ENCODE results near the gene CTIF.

The CTIF gene

GRCh38 chr18:48569139-48569914 is 30.5 kb downstream of the CTIF start:
- Histone ChIP-seq H3K27ac (no peak overlapping the region), H3K4me3 (ENCODE audit: low read depth, low read length) (no peak overlapping the region), H3K27me3 (replicated peaks) (no peaks in the 10 kb centered on the region), H3K36me3 (replicated peaks) (no peaks in the 10 kb centered on the region)
- DNase-seq: no peak
- no peak for TF ChIP-seq CTCF (IDR thresholded peaks at IDR 0.05; ENCODE audit: low read depth, low read length, missing control alignments)
- in situ Hi-C loops (cut with HindIII; ENCODE audit: low pct_ligation_motif_present, low sequenced_read_pairs): no loop called here

GRCh38 chr18:48569915-48570264 is 31.1 kb downstream of the CTIF start:
- Histone ChIP-seq H3K27ac (no peak overlapping the region), H3K36me3 (replicated peaks) (no peaks in the 10 kb centered on the region), H3K27me3 (replicated peaks) (no peaks in the 10 kb centered on the region), H3K4me3 (ENCODE audit: low read depth, low read length) (no peak overlapping the region)
- DNase-seq: no peak
- in situ Hi-C loops (cut with HindIII; ENCODE audit: low pct_ligation_motif_present, low sequenced_read_pairs): no loop called here
- no peak for TF ChIP-seq CTCF (IDR thresholded peaks at IDR 0.05; ENCODE audit: low read depth, low read length, missing control alignments)

- no peak for DNase-seq
- Histone ChIP-seq H3K4me3 (ENCODE audit: low read depth, low read length) (no peak overlapping the region), H3K36me3 (replicated peaks) (no peaks in the 10 kb centered on the region), H3K27me3 (replicated peaks) (no peaks in the 10 kb centered on the region), H3K27ac (no peak overlapping the region)
- TF ChIP-seq CTCF (IDR thresholded peaks at IDR 0.05; ENCODE audit: low read depth, low read length, missing control alignments): no peak
- in situ Hi-C loops (cut with HindIII; ENCODE audit: low pct_ligation_motif_present, low sequenced_read_pairs): no loop called here
Observed at GRCh38 chr18:48570313-48570712, 31.5 kb downstream of the CTIF start.

GRCh38 chr18:48571639-48572384 is 33.0 kb downstream of the CTIF start:
- no peak overlapping the region for H3K4me3 ChIP-seq (ENCODE audit: low read depth, low read length)
- H3K27ac ChIP-seq: no peak overlapping the region
- H3K27me3 ChIP-seq (replicated peaks): no peaks in the 10 kb centered on the region
- TF ChIP-seq CTCF (IDR thresholded peaks at IDR 0.05; ENCODE audit: low read depth, low read length, missing control alignments): no peak
- DNase-seq: no peak
- H3K36me3 ChIP-seq (replicated peaks): no peaks in the 10 kb centered on the region
- in situ Hi-C loops (cut with HindIII; ENCODE audit: low pct_ligation_motif_present, low sequenced_read_pairs): no loop called here

GRCh38 chr18:48572402-48573126 is 33.7 kb downstream of the CTIF start:
- in situ Hi-C loops (cut with HindIII; ENCODE audit: low pct_ligation_motif_present, low sequenced_read_pairs): no loop called here
- TF ChIP-seq CTCF (IDR thresholded peaks at IDR 0.05; ENCODE audit: low read depth, low read length, missing control alignments): no peak
- DNase-seq: no peak

More at GRCh38 chr18:48572402-48573126, 33.7 kb downstream of the CTIF start:
- no peaks in the 10 kb centered on the region for H3K27me3 ChIP-seq (replicated peaks)
- H3K36me3 ChIP-seq (replicated peaks): no peaks in the 10 kb centered on the region
- no peak overlapping the region for H3K27ac ChIP-seq
- no peak overlapping the region for H3K4me3 ChIP-seq (ENCODE audit: low read depth, low read length)

Measured in brain microvascular endothelial cell (primary cell).